ENCODE results near the gene NGB. TPM values are rescaled to one million over a fixed set of nuclear protein-coding genes. Genes with fewer than 3 reads are reported as not detected.
"Not testable (repeated sequence)": the region's sequence is repeated elsewhere in the genome, so short reads cannot be mapped to it uniquely, and the experiment has no call there.

Gene NGB, protein sequence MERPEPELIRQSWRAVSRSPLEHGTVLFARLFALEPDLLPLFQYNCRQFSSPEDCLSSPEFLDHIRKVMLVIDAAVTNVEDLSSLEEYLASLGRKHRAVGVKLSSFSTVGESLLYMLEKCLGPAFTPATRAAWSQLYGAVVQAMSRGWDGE
- not detected for total RNA-seq
- polyA plus RNA-seq, result not detected

DNA sequence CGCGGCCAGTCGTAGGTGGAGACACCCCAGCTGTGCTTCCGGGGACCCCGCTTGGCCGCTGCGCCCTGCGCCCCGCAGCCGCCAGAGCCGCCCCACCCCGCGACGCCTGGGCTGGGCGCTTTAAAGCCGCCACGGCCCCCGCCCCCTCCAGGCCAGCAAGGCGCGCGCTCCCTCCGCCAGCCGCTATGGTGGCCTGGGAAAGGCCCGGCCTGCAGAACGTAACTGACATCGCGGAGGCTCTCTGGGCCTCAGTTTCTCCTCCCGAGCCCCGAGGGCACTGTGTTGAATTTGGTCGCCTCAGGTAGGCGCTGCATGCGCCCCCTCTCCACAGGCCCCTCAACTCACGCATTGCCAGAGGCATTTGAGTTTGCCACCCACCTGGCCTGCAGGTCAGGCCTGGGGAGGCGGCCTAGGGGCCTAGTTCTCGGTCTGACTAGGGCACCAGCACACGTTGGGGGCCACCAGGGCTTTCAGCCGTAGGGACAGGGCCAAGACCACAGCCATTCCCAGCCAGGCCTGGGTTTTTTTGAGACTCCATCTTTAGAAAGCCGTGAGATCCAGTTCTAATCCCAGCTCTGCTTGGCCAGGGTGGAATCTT lies at the start of gene NGB:
TSS of gene NGB (minus strand) at position 94 of the 598 bp plus-strand sequence. CDS start 269 bp downstream, outside the sequence.
- POLR2A ChIA-PET (ENCODE audit: partially characterized antibody), result no interaction called here
- intact Hi-C loops (cut with micrococcal nuclease), result no loop called here
- no peaks in the 10 kb centered on the region for H3K9me3 ChIP-seq (ENCODE audit: control insufficient read depth in 1 of 2, low read length in 2 of 2)
- Mint-ChIP-seq H3K9me3 (peaks cover 0 to 7% (median under 1%) of the 10 kb centered on the region in 8 donors), H3K27ac (no peak within 1 kb of the TSS), H3K4me1 (peaks cover 0 to 8% (median 4%) of the 10 kb centered on the region in 4 donors), H3K36me3 (peaks cover 0 to 2% of the 10 kb centered on the region in 2 donors), H3K27me3 (peaks cover 27 to 33% of the 10 kb centered on the region in 2 donors), H3K4me3 (peak within 1 kb of the TSS in 2 of 8 donors; percentile 10 to 35)
- H3K4me3 ChIP-seq (ENCODE audit: low read length in 2 of 2), result no peak within 1 kb of the TSS
- CTCF ChIA-PET (ENCODE audit: partially characterized antibody), result no interaction called here
- H3K27me3 ChIP-seq (ENCODE audit: insufficient read depth, low read length), result no peaks in the 10 kb centered on the region
- no peak within 1 kb of the TSS for H3K27ac ChIP-seq (ENCODE audit: low read depth, low read length)
- H3K4me1 ChIP-seq (ENCODE audit: insufficient read depth, low read length), result no peaks in the 10 kb centered on the region
- no peaks in the 10 kb centered on the region for H3K36me3 ChIP-seq (ENCODE audit: insufficient read depth, low read length)
- no peak for DNase-seq

- H3K4me3 Mint-ChIP-seq, result peak within 1 kb of the TSS; percentile 96 to 100 (median 99)
- H3K4me3 ChIP-seq (ENCODE audit: low read length in 2 of 2), result peak within 1 kb of the TSS; percentile 83 to 90
- no peaks in the 10 kb centered on the region for H3K36me3 ChIP-seq (ENCODE audit: insufficient read depth, low read length)
- no peaks in the 10 kb centered on the region for H3K27me3 ChIP-seq (ENCODE audit: insufficient read depth, low read length)
- intact Hi-C loops (cut with micrococcal nuclease), result loop anchor here (1.0 to 5.0 kb wide), 8 partner anchors 200 to 1168 kb away; partner anchors contain the start of genes ALKBH1, ANGEL1, GPATCH2L and IRF2BPL
- H3K9me3 ChIP-seq (ENCODE audit: control insufficient read depth in 1 of 2, low read length in 2 of 2), result no peaks in the 10 kb centered on the region
- H3K27ac Mint-ChIP-seq, result peak within 1 kb of the TSS; percentile 99 to 100 (median 99)
- H3K36me3 Mint-ChIP-seq, result peaks cover 0 to 9% of the 10 kb centered on the region in 2 donors
- ChIA-PET POLR2A (ENCODE audit: partially characterized antibody) (interaction anchor here (0.7 to 2.3 kb wide), 13 partner anchors 57 to 509 kb away, joined by 3 to 29 read pairs (median 6); partner anchors contain the start of genes ALKBH1, ANGEL1, CIPC and SAMD15), CTCF (ENCODE audit: partially characterized antibody) (interaction anchor here (0.8 to 2.8 kb wide), 8 partner anchors 56 to 445 kb away, joined by 3 to 9 read pairs (median 4); partner anchors contain the start of genes AHSA1, SAMD15, TMED8 and VIPAS39)
- peaks cover 8 to 27% (median 14%) of the 10 kb centered on the region in 4 donors for H3K4me1 Mint-ChIP-seq
- peaks cover 12% of the 10 kb centered on the region for H3K4me1 ChIP-seq (ENCODE audit: insufficient read depth, low read length)
- H3K27ac ChIP-seq (ENCODE audit: low read depth, low read length), result peak within 1 kb of the TSS; percentile 93
- no peaks in the 10 kb centered on the region for H3K9me3 Mint-ChIP-seq
- no peaks in the 10 kb centered on the region for H3K27me3 Mint-ChIP-seq
- DNase-seq, result peak; percentile 90 to 93 (median 91)
These were observed 49.4 kb upstream of the NGB start, which contains the start of gene POMT2 for GRCh38 chr14:77320238-77320935. Gene POMT2 (minus strand): TSS chr14:77320883. CDS start chr14:77320681, 202 bp downstream.

GRCh38 chr14:77319422-77319821 lies 48.4 kb upstream of the NGB start:
- intact Hi-C loops (cut with micrococcal nuclease), result loop anchor here (5.0 kb wide), 1 partner anchor 182 kb away; no protein-coding TSS in a partner anchor
- no peaks in the 10 kb centered on the region for H3K36me3 ChIP-seq (ENCODE audit: insufficient read depth, low read length)
- H3K9me3 Mint-ChIP-seq, result no peaks in the 10 kb centered on the region
- H3K4me1 Mint-ChIP-seq, result peaks cover 8 to 27% (median 14%) of the 10 kb centered on the region in 4 donors
- no peaks in the 10 kb centered on the region for H3K9me3 ChIP-seq (ENCODE audit: control insufficient read depth in 1 of 2, low read length in 2 of 2)
- CTCF ChIA-PET (ENCODE audit: partially characterized antibody), result no interaction called here
- H3K27ac ChIP-seq (ENCODE audit: low read depth, low read length), result peak overlapping the region; percentile 93
- H3K27ac Mint-ChIP-seq, result peak overlapping the region in 3 of 7 donors; percentile 10 to 96 (median 96)
- H3K4me3 Mint-ChIP-seq, result peak overlapping the region in 7 of 8 donors; percentile 6 to 95 (median 89)
- no peaks in the 10 kb centered on the region for H3K27me3 ChIP-seq (ENCODE audit: insufficient read depth, low read length)
- no peak overlapping the region for H3K4me3 ChIP-seq (ENCODE audit: low read length in 2 of 2)
- POLR2A ChIA-PET (ENCODE audit: partially characterized antibody), result interaction anchor here (1.6 to 2.0 kb wide), 2 partner anchors 136 to 199 kb away, joined by 3 to 8 read pairs; no protein-coding TSS in a partner anchor
- peaks cover 0 to 9% of the 10 kb centered on the region in 2 donors for H3K36me3 Mint-ChIP-seq
- no peaks in the 10 kb centered on the region for H3K27me3 Mint-ChIP-seq
- DNase-seq, result no peak
- H3K4me1 ChIP-seq (ENCODE audit: insufficient read depth, low read length), result peaks cover 12% of the 10 kb centered on the region

DNA sequence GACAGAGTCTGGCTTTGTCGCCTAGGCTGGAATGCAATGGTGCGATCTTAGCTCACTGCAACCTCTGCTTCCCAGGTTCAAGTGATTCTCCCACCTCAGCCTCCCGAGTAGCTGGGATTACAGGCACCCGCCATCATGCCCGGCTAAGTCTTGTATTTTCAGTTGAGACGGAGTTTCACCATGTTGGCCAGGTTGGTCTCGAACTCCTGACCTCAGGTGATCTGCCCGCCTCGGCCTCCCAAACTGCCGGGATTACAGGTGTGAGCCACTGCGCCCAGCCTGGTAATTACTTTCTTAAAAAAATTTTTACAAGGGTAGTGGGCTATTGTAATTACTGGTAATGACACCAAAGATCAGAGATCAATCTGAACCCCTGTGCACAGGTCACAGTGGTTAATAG lies 47.8 kb upstream of the NGB start:
- DNase-seq; H3K36me3 ChIP-seq (ENCODE audit: insufficient read depth, low read length); H3K27me3 ChIP-seq (ENCODE audit: insufficient read depth, low read length); H3K27ac ChIP-seq (ENCODE audit: low read depth, low read length); POLR2A ChIA-PET (ENCODE audit: partially characterized antibody); CTCF ChIA-PET (ENCODE audit: partially characterized antibody); H3K36me3 Mint-ChIP-seq; H3K9me3 Mint-ChIP-seq; H3K4me3 ChIP-seq (ENCODE audit: low read length in 2 of 2); H3K27me3 Mint-ChIP-seq; H3K9me3 ChIP-seq (ENCODE audit: control insufficient read depth in 1 of 2, low read length in 2 of 2): not testable (repeated sequence)
- peaks cover 12% of the 10 kb centered on the region for H3K4me1 ChIP-seq (ENCODE audit: insufficient read depth, low read length)
- H3K4me1 Mint-ChIP-seq, result peaks cover 8 to 27% (median 14%) of the 10 kb centered on the region in 4 donors
- intact Hi-C loops (cut with micrococcal nuclease), result loop anchor here (5.0 kb wide), 1 partner anchor 181 kb away; no protein-coding TSS in a partner anchor
- peak overlapping the region in 1 of 8 donors; percentile 6 for H3K4me3 Mint-ChIP-seq
- H3K27ac Mint-ChIP-seq, result peak overlapping the region in 1 of 7 donors; percentile 10

DNA sequence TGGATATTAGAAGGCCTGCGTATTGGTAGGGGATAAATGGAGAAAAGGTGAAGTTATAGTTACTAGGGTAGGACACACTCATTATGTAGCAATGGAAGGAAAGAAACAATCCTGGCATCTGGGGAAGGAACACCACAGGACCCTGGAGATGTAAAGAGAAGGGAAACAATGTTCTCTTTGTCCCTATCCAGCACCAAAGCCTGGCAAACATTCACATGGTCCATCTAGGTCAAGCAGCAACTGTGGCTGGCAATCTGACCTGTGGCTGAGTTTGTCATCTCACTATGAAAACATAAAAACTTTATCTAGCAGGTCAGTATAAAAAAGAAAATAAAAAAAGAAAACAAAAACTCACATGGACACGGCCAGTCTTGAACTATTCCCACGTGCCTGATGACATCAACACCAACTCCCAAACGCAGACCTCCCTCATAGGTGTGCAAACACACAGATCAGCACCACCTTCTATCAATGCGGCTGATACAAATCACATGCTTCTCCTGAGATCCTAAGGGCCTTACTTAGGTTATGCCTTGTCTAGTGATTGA lies 47.1 kb upstream of the NGB start:
- intact Hi-C loops (cut with micrococcal nuclease), result loop anchor here (5.0 kb wide), 1 partner anchor 181 kb away; no protein-coding TSS in a partner anchor
- Mint-ChIP-seq H3K27me3 (no peaks in the 10 kb centered on the region), H3K9me3 (no peaks in the 10 kb centered on the region), H3K27ac (no peak overlapping the region), H3K4me1 (peaks cover 8 to 27% (median 14%) of the 10 kb centered on the region in 4 donors), H3K36me3 (peaks cover 0 to 9% of the 10 kb centered on the region in 2 donors), H3K4me3 (no peak overlapping the region)
- Histone ChIP-seq H3K4me1 (ENCODE audit: insufficient read depth, low read length) (peaks cover 12% of the 10 kb centered on the region), H3K4me3 (ENCODE audit: low read length in 2 of 2) (no peak overlapping the region), H3K27ac (ENCODE audit: low read depth, low read length) (no peak overlapping the region), H3K9me3 (ENCODE audit: control insufficient read depth in 1 of 2, low read length in 2 of 2) (no peaks in the 10 kb centered on the region), H3K36me3 (ENCODE audit: insufficient read depth, low read length) (no peaks in the 10 kb centered on the region), H3K27me3 (ENCODE audit: insufficient read depth, low read length) (no peaks in the 10 kb centered on the region)
- ChIA-PET POLR2A (ENCODE audit: partially characterized antibody) (no interaction called here), CTCF (ENCODE audit: partially characterized antibody) (no interaction called here)
- no peak for DNase-seq

DNA sequence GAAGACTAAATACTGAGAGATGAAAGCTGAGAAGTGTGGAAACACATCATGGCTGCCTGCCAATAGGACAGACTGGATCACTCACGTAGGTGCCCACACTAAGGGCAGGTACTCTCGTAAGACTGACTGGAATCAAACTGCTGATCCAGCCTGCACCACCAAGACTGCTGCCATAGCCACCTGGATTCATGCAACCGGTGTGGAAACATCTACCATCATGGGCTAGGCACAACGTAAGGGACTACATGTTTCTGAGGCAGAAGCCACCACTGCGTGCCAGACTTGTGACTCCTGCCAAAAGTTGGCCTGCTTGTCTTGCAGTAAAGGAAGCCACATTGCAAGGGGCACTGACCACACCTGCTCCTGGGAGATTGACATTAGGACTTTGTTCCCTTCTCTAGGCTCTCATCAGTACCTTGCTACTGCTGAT lies 45.9 kb upstream of the NGB start:
- Histone ChIP-seq H3K4me1 (ENCODE audit: insufficient read depth, low read length) (peaks cover 6% of the 10 kb centered on the region), H3K4me3 (ENCODE audit: low read length in 2 of 2) (no peak overlapping the region), H3K36me3 (ENCODE audit: insufficient read depth, low read length) (no peaks in the 10 kb centered on the region), H3K27me3 (ENCODE audit: insufficient read depth, low read length) (no peaks in the 10 kb centered on the region), H3K27ac (ENCODE audit: low read depth, low read length) (no peak overlapping the region), H3K9me3 (ENCODE audit: control insufficient read depth in 1 of 2, low read length in 2 of 2) (no peaks in the 10 kb centered on the region)
- H3K9me3 Mint-ChIP-seq, result no peaks in the 10 kb centered on the region
- H3K27ac Mint-ChIP-seq, result peak overlapping the region in 1 of 7 donors; percentile 13
- no peak for DNase-seq
- H3K36me3 Mint-ChIP-seq, result peaks cover 0 to 9% of the 10 kb centered on the region in 2 donors
- no peak overlapping the region for H3K4me3 Mint-ChIP-seq
- H3K27me3 Mint-ChIP-seq, result no peaks in the 10 kb centered on the region
- ChIA-PET POLR2A (ENCODE audit: partially characterized antibody) (interaction anchor here (0.6 to 1.3 kb wide), 2 partner anchors 10 to 193 kb away, joined by 3 to 4 read pairs; no protein-coding TSS in a partner anchor), CTCF (ENCODE audit: partially characterized antibody) (interaction anchor here (0.6 to 4.1 kb wide), 25 partner anchors 8 to 454 kb away, joined by 3 to 70 read pairs (median 10); partner anchors contain the start of genes CIPC, SAMD15 and TMED8)
- intact Hi-C loops (cut with micrococcal nuclease), result loop anchor here (1.0 to 5.0 kb wide), 5 partner anchors 16 to 445 kb away; no protein-coding TSS in a partner anchor
- peaks cover 4 to 17% (median 8%) of the 10 kb centered on the region in 4 donors for H3K4me1 Mint-ChIP-seq

Data from CD4-positive, alpha-beta memory T cell (primary cell).